Fibroblast of lung (primary cell): ENCODE data around the gene DNMT3L.

Source experiments
- CTCF ChIP-seq, 2 donors: IDR thresholded peaks in 1 of 2; conservative IDR thresholded peaks in 1 of 2; 1 replicate in 1 of 2; 2 replicates in 1 of 2; pipeline ENCODE4 v1.5.1; 2011 to 2012; ENCODE audit warnings: low read length in 2 of 2, control low read depth in 1 of 2, inconsistent platforms in 1 of 2, low read depth in 1 of 2, mild to moderate bottlenecking in 1 of 2
- EZH2 ChIP-seq: IDR thresholded peaks from 2 replicates; pipeline ENCODE4 v1.5.1; 2012; ENCODE audit warnings: low read length, control low read depth, mild to moderate bottlenecking; ENCODE audit errors: missing control alignments

- no peak for TF ChIP-seq CTCF (conservative IDR thresholded peaks at IDR 0.05 in 1 of 2, IDR thresholded peaks at IDR 0.05 in 1 of 2; ENCODE audit: low read depth in 1 of 2, low read length in 2 of 2)
- TF ChIP-seq EZH2 = no peak
These were observed 6.2 kb downstream of the DNMT3L start for GRCh38 chr21:44255511-44255981.
